Right cardiac atrium (tissue), 5 donors: Measurements from ENCODE around the gene UQCRQ. TPM values are rescaled to one million over a fixed set of nuclear protein-coding genes. Genes with fewer than 3 reads are reported as not detected.

ENCODE experiments used
- ATAC-seq, 2 donors: fragments of 200-7000 bp; cut with Tn5 transposase; one replicate each; pipeline versions ENCODE4 v1.8.0 to v1.9.1; 2020; ENCODE audit warnings: moderate library complexity in 2 of 2, mild to moderate bottlenecking in 1 of 2
- DNase-seq, 3 donors: peaks; one replicate each; pipeline ENCODE4 v3.0.0-alpha.2; 2020
- H3K27ac ChIP-seq: one replicate; pipeline ENCODE4 v1.5.1; 2013; ENCODE audit warnings: mild to moderate bottlenecking, low read length, control low read depth, moderate library complexity
- H3K27me3 ChIP-seq: one replicate; pipeline ENCODE4 v1.6.1; 2013; ENCODE audit not compliant: control insufficient read depth, insufficient read depth
- H3K4me1 ChIP-seq: one replicate; pipeline ENCODE4 v1.6.1; 2013; ENCODE audit warnings: low read length; ENCODE audit not compliant: control insufficient read depth, insufficient read depth
- H3K4me3 ChIP-seq: one replicate; pipeline ENCODE4 v1.5.1; 2013; ENCODE audit warnings: low read length, control low read depth
- H3K9me3 ChIP-seq: one replicate; pipeline ENCODE4 v1.6.1; 2013; ENCODE audit warnings: low read length; ENCODE audit not compliant: control insufficient read depth
- WGBS: extraction: QIAGEN DNeasy Blood & Tissue Kit; methylation state at CpG from one replicate; pipeline ENCODE4 v1.1.7; 2013; 5-methylcytosine and 5-hydroxymethylcytosine counted together
- intact Hi-C, 4 donors: fragments of 100-400 bp; cut with DNase I; formaldehyde crosslinking; loops; one replicate each; pipeline versions ENCODE4 v1.11.0 to v1.14.0; 2022 to 2023
- long read RNA-seq, 4 donors: library from polyadenylated mRNA; unstranded; transcript quantifications; one replicate each; pipeline ENCODE4 v2.0.0, GENCODE V29; 2020 to 2021
- polyA plus RNA-seq: library from polyadenylated mRNA; stranded (reverse); fragments of 200-250 nt; gene quantifications from one replicate; pipeline ENCODE4 v1.2.3, GENCODE V29; 2013
- total RNA-seq, 4 donors: library from RNA; stranded (reverse); fragmentation: NEBNext Ultra II Directional; extraction: Animal tissue kit (Norgen Biotek cat#: 25700); gene quantifications; one replicate each; pipeline ENCODE4 v1.2.1, GENCODE V29; 2021
- donor health status: healthy with polysubstance abuse.
- donor health status: DM: no; HTN: yes; CAD: no.
- donor health status: DM: no; HTN: no; CAD: no.
- donor health status: DM: no; HTN: yes; CAD: no; lungs with severe emphysema.
- donor health status: DM: yes; HTN: yes; CAD: no.

The UQCRQ gene
- total RNA-seq (1,000 to 10,000 TPM in 2 of 4 donors, 100 to 1,000 TPM in 2; 978 to 1,175 (median 1,022) TPM), polyA plus RNA-seq (1,317 TPM)
- long read RNA-seq, donor 1, transcript UQCRQ-201 (2 exons, 586 nt) = minor isoform, 12 of 225 reads
- long read RNA-seq, donor 1, transcript UQCRQ-202 (3 exons, 429 nt) = minor isoform, 16 of 225 reads
- long read RNA-seq, donor 1, transcript UQCRQ-203 (3 exons, 839 nt) = major isoform, 180 of 225 reads
- long read RNA-seq, donor 1, transcript UQCRQ-206 (2 exons, 874 nt) = minor isoform, 6 of 225 reads
- long read RNA-seq, donor 1, partial matches to known transcripts = 0 of 225 reads
- long read RNA-seq, donor 1, other reads (novel, unspliced or antisense) = 10 of 225 reads
- long read RNA-seq, donor 2, transcript UQCRQ-206 (2 exons, 874 nt) = minor isoform, 5 of 307 reads
- long read RNA-seq, donor 2, transcript UQCRQ-201 (2 exons, 586 nt) = minor isoform, 16 of 307 reads
- long read RNA-seq, donor 2, transcript UQCRQ-203 (3 exons, 839 nt) = major isoform, 238 of 307 reads
- long read RNA-seq, donor 2, transcript UQCRQ-202 (3 exons, 429 nt) = minor isoform, 14 of 307 reads
- long read RNA-seq, donor 2, partial matches to known transcripts = 0 of 307 reads
- long read RNA-seq, donor 2, other reads (novel, unspliced or antisense) = 33 of 307 reads
- long read RNA-seq, donor 3, transcript UQCRQ-201 (2 exons, 586 nt) = minor isoform, 7 of 101 reads
- long read RNA-seq, donor 3, transcript UQCRQ-203 (3 exons, 839 nt) = major isoform, 60 of 101 reads
- long read RNA-seq, donor 3, partial matches to known transcripts = 0 of 101 reads
- long read RNA-seq, donor 3, other reads (novel, unspliced or antisense) = 23 of 101 reads
- long read RNA-seq, donor 4, transcript UQCRQ-202 (3 exons, 429 nt) = minor isoform, 5 of 190 reads
- long read RNA-seq, donor 4, transcript UQCRQ-201 (2 exons, 586 nt) = minor isoform, 10 of 190 reads
- long read RNA-seq, donor 4, transcript UQCRQ-203 (3 exons, 839 nt) = major isoform, 160 of 190 reads
- long read RNA-seq, donor 4, partial matches to known transcripts = 9 of 190 reads
- long read RNA-seq, donor 4, other reads (novel, unspliced or antisense) = 1 of 190 reads

- WGBS = under 1% methylated on average over 55 of the region's 55 CpGs
- no peaks in the 10 kb centered on the region for H3K9me3 ChIP-seq
- intact Hi-C loops = no loop called here
- H3K27me3 ChIP-seq = no peaks in the 10 kb centered on the region
- no peaks in the 10 kb centered on the region for H3K4me1 ChIP-seq
- peak within 1 kb of the TSS; percentile 75 for H3K4me3 ChIP-seq
- ATAC-seq (peak; percentile 99 to 100), DNase-seq (peak; percentile 95 to 98 (median 97))
- peak within 1 kb of the TSS; percentile 87 for H3K27ac ChIP-seq
Observed at GRCh38 chr5:132866342-132867045, at the start of gene UQCRQ, which contains the start of gene GDF9. Gene UQCRQ, plus strand, starts transcription at chr5:132866642. Its CDS starts 240 bp downstream, at chr5:132866882. Gene GDF9, minus strand, starts transcription at chr5:132866469. Its CDS starts 1,936 bp downstream, at chr5:132864533.

- Histone ChIP-seq H3K4me1 (no peaks in the 10 kb centered on the region), H3K27ac (no peak overlapping the region), H3K4me3 (no peak overlapping the region), H3K9me3 (no peaks in the 10 kb centered on the region), H3K27me3 (no peaks in the 10 kb centered on the region)
- DNase-seq = no peak
- intact Hi-C loops = loop anchor here in 1 of 4 donors (10.0 kb wide), 1 partner anchor 52 kb away; no protein-coding TSS in a partner anchor
- ATAC-seq = no peak
- WGBS = 70% methylated on average over 1 of the region's 1 CpG
Observed at GRCh38 chr5:132817011-132817410, 49.4 kb upstream of the UQCRQ start.

GRCh38 chr5:132819468-132819867 is 47.0 kb upstream of the UQCRQ start:
- no peak for ATAC-seq
- no peak overlapping the region for H3K27ac ChIP-seq
- intact Hi-C loops = loop anchor here in 1 of 4 donors (10.0 kb wide), 1 partner anchor 55 kb away; no protein-coding TSS in a partner anchor
- whole genome bisulfite sequencing = 28% methylated on average over 26 of the region's 26 CpGs
- DNase-seq = peak in 1 of 3 donors; percentile 68
- no peaks in the 10 kb centered on the region for H3K27me3 ChIP-seq
- no peaks in the 10 kb centered on the region for H3K9me3 ChIP-seq
- H3K4me1 ChIP-seq = no peaks in the 10 kb centered on the region
- H3K4me3 ChIP-seq = no peak overlapping the region

- Histone ChIP-seq H3K27ac (no peak overlapping the region), H3K4me3 (no peak overlapping the region), H3K9me3 (no peaks in the 10 kb centered on the region), H3K27me3 (no peaks in the 10 kb centered on the region), H3K4me1 (no peaks in the 10 kb centered on the region)
- peak; percentile 85 to 88 for ATAC-seq
- WGBS = 21% methylated on average over 15 of the region's 15 CpGs
- intact Hi-C loops = loop anchor here in 2 of 4 donors (10.0 kb wide), 2 partner anchors 295 to 435 kb away; no protein-coding TSS in a partner anchor
- DNase-seq = peak; percentile 92 to 96 (median 94)
Observed at GRCh38 chr5:132820162-132820754, 46.2 kb upstream of the UQCRQ start.

GRCh38 chr5:132821350-132821749 is 45.1 kb upstream of the UQCRQ start:
- no peak for ATAC-seq
- Histone ChIP-seq H3K4me3 (no peak overlapping the region), H3K27ac (no peak overlapping the region), H3K9me3 (no peaks in the 10 kb centered on the region), H3K4me1 (no peaks in the 10 kb centered on the region), H3K27me3 (no peaks in the 10 kb centered on the region)
- no peak for DNase-seq
- intact Hi-C loops = loop anchor here in 2 of 4 donors (10.0 kb wide), 2 partner anchors 297 to 437 kb away; no protein-coding TSS in a partner anchor
- WGBS = 87% methylated on average over 3 of the region's 3 CpGs

- 73% methylated on average over 1 of the region's 1 CpG for WGBS
- Histone ChIP-seq H3K9me3 (no peaks in the 10 kb centered on the region), H3K4me1 (no peaks in the 10 kb centered on the region), H3K27ac (no peak overlapping the region), H3K27me3 (no peaks in the 10 kb centered on the region), H3K4me3 (no peak overlapping the region)
- DNase-seq = peak in 1 of 3 donors; percentile 33
- intact Hi-C loops = loop anchor here in 2 of 4 donors (10.0 kb wide), 2 partner anchors 297 to 437 kb away; no protein-coding TSS in a partner anchor
- peak; percentile 15 to 38 for ATAC-seq
Observed at GRCh38 chr5:132821791-132822190, 44.7 kb upstream of the UQCRQ start.

GRCh38 chr5:132822650-132823480 is 43.6 kb upstream of the UQCRQ start:
- intact Hi-C loops = loop anchor here in 2 of 4 donors (10.0 kb wide), 2 partner anchors 298 to 438 kb away; no protein-coding TSS in a partner anchor
- Histone ChIP-seq H3K9me3 (no peaks in the 10 kb centered on the region), H3K27ac (no peak overlapping the region), H3K4me1 (no peaks in the 10 kb centered on the region), H3K4me3 (no peak overlapping the region), H3K27me3 (no peaks in the 10 kb centered on the region)
- WGBS = 33% methylated on average over 68 of the region's 68 CpGs
- peak; percentile 4 to 5 for ATAC-seq
- peak in 2 of 3 donors; percentile 67 to 69 for DNase-seq

GRCh38 chr5:132823481-132824050 is 42.9 kb upstream of the UQCRQ start:
- H3K4me3 ChIP-seq = no peak overlapping the region
- WGBS = 91% methylated on average over 7 of the region's 7 CpGs
- no peaks in the 10 kb centered on the region for H3K27me3 ChIP-seq
- peak in 1 of 2 donors; percentile 6 for ATAC-seq
- intact Hi-C loops = loop anchor here in 2 of 4 donors (10.0 kb wide), 2 partner anchors 299 to 439 kb away; no protein-coding TSS in a partner anchor
- no peaks in the 10 kb centered on the region for H3K4me1 ChIP-seq
- no peak for DNase-seq
- no peak overlapping the region for H3K27ac ChIP-seq
- H3K9me3 ChIP-seq = no peaks in the 10 kb centered on the region

- 97% methylated on average over 3 of the region's 3 CpGs for WGBS
- DNase-seq = no peak
- Histone ChIP-seq H3K27me3 (no peaks in the 10 kb centered on the region), H3K9me3 (no peaks in the 10 kb centered on the region), H3K4me1 (no peaks in the 10 kb centered on the region), H3K4me3 (no peak overlapping the region), H3K27ac (no peak overlapping the region)
- no peak for ATAC-seq
- intact Hi-C loops = loop anchor here in 2 of 4 donors (10.0 kb wide), 2 partner anchors 300 to 440 kb away; no protein-coding TSS in a partner anchor
Observed at GRCh38 chr5:132824426-132824825, 42.0 kb upstream of the UQCRQ start.
